CD14-positive monocyte (primary cell): ENCODE data around the gene ANKRD45. TPM values are rescaled to one million over a fixed set of nuclear protein-coding genes. Genes with fewer than 3 reads are reported as not detected.

Experiments
- DNase-seq, 3 donors: peaks; one replicate each; pipeline ENCODE4 v3.0.0-alpha.2; 2011 to 2022
- H2AFZ ChIP-seq: 2 replicates; pipeline ENCODE4 v1.6.0; 2012; ENCODE audit warnings: mild to moderate bottlenecking, low read depth, low read length, inconsistent platforms; ENCODE audit not compliant: insufficient read depth, poor library complexity, severe bottlenecking
- H3K27ac ChIP-seq, 2 donors: 1 replicate in 1 of 2; 2 replicates in 1 of 2; pipeline ENCODE4 v1.5.1; 2012 to 2013; ENCODE audit warnings: low read length in 2 of 2, control low read depth in 1 of 2, inconsistent platforms in 1 of 2, low read depth in 1 of 2, mild to moderate bottlenecking in 1 of 2
- H3K27me3 ChIP-seq, 2 donors: one replicate each; pipeline versions ENCODE4 v1.6.0 to v1.6.1; 2011 to 2013; ENCODE audit warnings: low read length in 2 of 2; ENCODE audit not compliant: control insufficient read depth in 2 of 2, insufficient read depth in 2 of 2
- H3K36me3 ChIP-seq, 2 donors: replicated peaks in 1 of 2; 1 replicate in 1 of 2; 2 replicates in 1 of 2; pipeline versions ENCODE4 v1.5.1 to v1.6.1; 2012 to 2013; ENCODE audit warnings: low read length in 2 of 2, control low read depth in 1 of 2, inconsistent platforms in 1 of 2, mild to moderate bottlenecking in 1 of 2; ENCODE audit not compliant: insufficient read depth in 2 of 2, control insufficient read depth in 1 of 2
- H3K4me1 ChIP-seq, 2 donors: 1 replicate in 1 of 2; 2 replicates in 1 of 2; pipeline versions ENCODE4 v1.5.1 to v1.6.1; 2012 to 2013; ENCODE audit warnings: low read length in 2 of 2, control low read depth in 1 of 2, inconsistent platforms in 1 of 2, mild to moderate bottlenecking in 1 of 2, moderate library complexity in 1 of 2; ENCODE audit not compliant: insufficient read depth in 2 of 2, control insufficient read depth in 1 of 2
- H3K4me2 ChIP-seq: replicated peaks from 2 replicates; pipeline ENCODE3; 2012; ENCODE audit warnings: low read length, moderate library complexity, mild to moderate bottlenecking; ENCODE audit not compliant: poor library complexity, severe bottlenecking; ENCODE audit errors: extremely low read depth
- H3K4me3 ChIP-seq, 3 experiments: fragments of 200-600 bp in 1 of 3; sonication (generic) in 1 of 3; replicated peaks in 1 of 3; 1 replicate in 2 of 3; 2 replicates in 1 of 3; pipeline ENCODE4 v1.5.1; 2011 to 2013; ENCODE audit warnings: low read length in 3 of 3, mild to moderate bottlenecking in 3 of 3, control low read depth in 2 of 3, low read depth in 2 of 3, inconsistent platforms in 1 of 3, moderate library complexity in 1 of 3
- H3K79me2 ChIP-seq: 2 replicates; pipeline ENCODE4 v1.6.0; 2012; ENCODE audit warnings: mild to moderate bottlenecking, control low read depth, inconsistent platforms, low read length, moderate library complexity; ENCODE audit not compliant: insufficient read depth
- H3K9ac ChIP-seq: 2 replicates; pipeline ENCODE4 v1.6.0; 2017; ENCODE audit warnings: low read length, mild to moderate bottlenecking; ENCODE audit not compliant: insufficient read depth, poor library complexity, severe bottlenecking
- H3K9me3 ChIP-seq, 2 donors: replicated peaks in 1 of 2; 1 replicate in 1 of 2; 2 replicates in 1 of 2; pipeline versions ENCODE4 v1.5.1 to v1.6.1; 2012 to 2013; ENCODE audit warnings: low read length in 2 of 2, control low read depth in 1 of 2; ENCODE audit not compliant: control insufficient read depth in 1 of 2, insufficient read depth in 1 of 2
- H4K20me1 ChIP-seq: 2 replicates; pipeline ENCODE4 v1.6.0; 2012; ENCODE audit warnings: mild to moderate bottlenecking, low read length, control low read depth, moderate library complexity; ENCODE audit not compliant: insufficient read depth
- H3K27ac Mint-ChIP-seq, 7 donors: one replicate each; pipeline ENCODE4 v1.8.0; 2020; ENCODE audit warnings: mild to moderate bottlenecking in 7 of 7, mixed read lengths in 7 of 7, moderate library complexity in 6 of 7, inconsistent platforms in 2 of 7
- H3K27me3 Mint-ChIP-seq, 3 donors: one replicate each; pipeline ENCODE4 v1.8.0; 2021 to 2022; ENCODE audit warnings: low read depth in 3 of 3, mild to moderate bottlenecking in 3 of 3, mixed read lengths in 3 of 3, moderate library complexity in 3 of 3, inconsistent platforms in 1 of 3
- H3K36me3 Mint-ChIP-seq, 2 donors: one replicate each; pipeline ENCODE4 v1.8.0; 2020; ENCODE audit warnings: mixed read lengths in 2 of 2, inconsistent platforms in 1 of 2, mild to moderate bottlenecking in 1 of 2
- H3K4me1 Mint-ChIP-seq: one replicate; pipeline ENCODE4 v1.8.0; 2020; ENCODE audit warnings: mild to moderate bottlenecking, mixed read lengths
- H3K4me3 Mint-ChIP-seq, 2 donors: one replicate each; pipeline ENCODE4 v1.8.0; 2020; ENCODE audit warnings: mild to moderate bottlenecking in 2 of 2, mixed read lengths in 2 of 2, moderate library complexity in 1 of 2
- H3K9me3 Mint-ChIP-seq, 7 donors: one replicate each; pipeline ENCODE4 v1.8.0; 2020 to 2022; ENCODE audit warnings: mixed read lengths in 7 of 7, mild to moderate bottlenecking in 6 of 7, moderate library complexity in 6 of 7, inconsistent platforms in 2 of 7
- CTCF ChIP-seq: fragments of 200-600 bp; IDR thresholded peaks from one replicate; pipeline ENCODE4 v1.8.0; 2022; ENCODE audit warnings: antibody characterized with exemption, mild to moderate bottlenecking
- WGBS: methylation state at CpG from one replicate; pipeline ENCODE4 v1.1.5; 2013; ENCODE audit warnings: missing lambda C conversion rate; ENCODE audit not compliant: insufficient coverage; 5-methylcytosine and 5-hydroxymethylcytosine counted together
- intact Hi-C, 2 donors: fragments of 100-400 bp; cut with micrococcal nuclease; formaldehyde crosslinking; loops; one replicate each; pipeline versions ENCODE4 v1.15.0 to v1.15.1; 2023
- polyA plus RNA-seq, 3 donors: library from polyadenylated mRNA; depleted of rRNA in 1 of 3; unstranded in 2 of 3; stranded (reverse) in 1 of 3; fragments of 300-500 nt in 2 of 3; fragments of >200 nt in 1 of 3; fragmentation: Illumina TruSeq in 2 of 3; gene quantifications; 1 replicate in 2 of 3; 2 replicates in 1 of 3; pipeline ENCODE4 v1.2.3, GENCODE V29; 2012 to 2021

Gene ANKRD45
- polyA plus RNA-seq, 3 donors = not detected

- H3K4me3 ChIP-seq = no peak overlapping the region
- peaks cover 1 to 16% (median 7%) of the 10 kb centered on the region in 7 donors for H3K9me3 Mint-ChIP-seq
- intact Hi-C loops = no loop called here
Measured at GRCh38 chr1:173562813-173563212, 106.8 kb downstream of the ANKRD45 start.

GRCh38 chr1:173561263-173561662, 108.4 kb downstream of the ANKRD45 start:
- no peaks in the 10 kb centered on the region for H3K4me1 ChIP-seq
- H3K9ac ChIP-seq = no peak overlapping the region
- H3K27me3 ChIP-seq = no peaks in the 10 kb centered on the region
- Mint-ChIP-seq H3K9me3 (peaks cover 1 to 6% (median 4%) of the 10 kb centered on the region in 7 donors), H3K36me3 (no peaks in the 10 kb centered on the region), H3K4me3 (no peak overlapping the region), H3K4me1 (no peaks in the 10 kb centered on the region), H3K27me3 (peaks cover 0 to 4% (median 2%) of the 10 kb centered on the region in 3 donors), H3K27ac (no peak overlapping the region)
- no peak for TF ChIP-seq CTCF
- H3K27ac ChIP-seq = no peak overlapping the region
- H3K4me3 ChIP-seq = no peak overlapping the region
- no peaks in the 10 kb centered on the region for H4K20me1 ChIP-seq
- H3K79me2 ChIP-seq = no peaks in the 10 kb centered on the region
- WGBS = 100% methylated on average over 1 of the region's 1 CpG
- H3K9me3 ChIP-seq = peaks cover 0 to 2% of the 10 kb centered on the region in 2 donors
- no peak overlapping the region for H2AFZ ChIP-seq
- intact Hi-C loops = no loop called here
- no peak overlapping the region for H3K4me2 ChIP-seq
- no peaks in the 10 kb centered on the region for H3K36me3 ChIP-seq
- no peak for DNase-seq

More at GRCh38 chr1:173562813-173563212, 106.8 kb downstream of the ANKRD45 start:
- no peaks in the 10 kb centered on the region for H3K4me1 Mint-ChIP-seq
- Histone ChIP-seq H2AFZ (no peak overlapping the region), H3K27ac (no peak overlapping the region), H3K9me3 (peaks cover 0 to 2% of the 10 kb centered on the region in 2 donors), H3K4me2 (no peak overlapping the region), H3K79me2 (no peaks in the 10 kb centered on the region), H4K20me1 (no peaks in the 10 kb centered on the region), H3K4me1 (no peaks in the 10 kb centered on the region), H3K36me3 (no peaks in the 10 kb centered on the region), H3K27me3 (no peaks in the 10 kb centered on the region), H3K9ac (no peak overlapping the region)
- H3K27me3 Mint-ChIP-seq = peaks cover 0 to 4% (median 4%) of the 10 kb centered on the region in 3 donors
- H3K4me3 Mint-ChIP-seq = no peak overlapping the region
- WGBS = 88% methylated on average over 5 of the region's 6 CpGs
- no peak overlapping the region for H3K27ac Mint-ChIP-seq
- no peaks in the 10 kb centered on the region for H3K36me3 Mint-ChIP-seq
- no peak for TF ChIP-seq CTCF
- DNase-seq = no peak
